ENCODE data around the gene LARP1B.

GRCh38 chr4:128255906-128256305 is 194.8 kb downstream of the LARP1B start:
- TF ChIP-seq CTCF (IDR thresholded peaks at IDR 0.05), result no peak
- TF ChIP-seq POLR2A (IDR thresholded peaks at IDR 0.05), result no peak
